Calu3 (cell line): ENCODE measurements around the gene ANKRD60. TPM values are rescaled to one million over a fixed set of nuclear protein-coding genes. Genes with fewer than 3 reads are reported as not detected.

Experiments used
- BruUV-seq: library from RNA; stranded (reverse); fragments of 400-500 nt; replicated peaks from 2 replicates; lab custom pipeline; 2021; lab: Mats Ljungman, UMichigan
- CTCF ChIA-PET: fragments of 300-600 bp; sonication (Branson Sonifier 250); formaldehyde crosslinking; loops from one replicate; lab custom pipeline; 2022; ENCODE audit warnings: antibody characterized with exemption; lab: Charles Lee
- DNase-seq: peaks from one replicate; pipeline ENCODE4 v3.0.0; 2022
- H3K27ac Mint-ChIP-seq: one replicate; pipeline ENCODE4 v1.8.0; 2022; ENCODE audit warnings: mixed read lengths; ENCODE audit not compliant: unreplicated experiment
- H3K27me3 Mint-ChIP-seq: one replicate; pipeline ENCODE4 v1.8.0; 2022; ENCODE audit warnings: mixed read lengths; ENCODE audit not compliant: unreplicated experiment
- H3K36me3 Mint-ChIP-seq: one replicate; pipeline ENCODE4 v1.8.0; 2022; ENCODE audit warnings: mild to moderate bottlenecking, moderate library complexity, mixed read lengths; ENCODE audit not compliant: insufficient read depth, unreplicated experiment
- H3K4me1 Mint-ChIP-seq: one replicate; pipeline ENCODE4 v1.8.0; 2022; ENCODE audit warnings: mild to moderate bottlenecking, low read depth, mixed read lengths; ENCODE audit not compliant: unreplicated experiment
- H3K4me3 Mint-ChIP-seq: one replicate; pipeline ENCODE4 v1.8.0; 2022; ENCODE audit warnings: mild to moderate bottlenecking, low read depth, moderate library complexity, mixed read lengths; ENCODE audit not compliant: unreplicated experiment
- H3K9me3 Mint-ChIP-seq: one replicate; pipeline ENCODE4 v1.8.0; 2022; ENCODE audit warnings: low read depth, mixed read lengths; ENCODE audit not compliant: unreplicated experiment
- CTCF ChIP-seq: fragments of 200-600 bp; IDR thresholded peaks from one replicate; pipeline ENCODE4 v1.8.0; 2022; ENCODE audit warnings: antibody characterized with exemption; ENCODE audit not compliant: unreplicated experiment
- intact Hi-C: fragments of 100-400 bp; cut with micrococcal nuclease; formaldehyde crosslinking; loops from one replicate; pipeline ENCODE4 v1.10.0; 2022; ENCODE audit not compliant: unreplicated experiment
- total RNA-seq: library from RNA; stranded (reverse); gene quantifications from 2 replicates; pipeline ENCODE4 v1.2.3, GENCODE V29; 2022

ANKRD60 gene
- total RNA-seq, 1 experiment from 2014 or later = not detected

- H3K9me3 Mint-ChIP-seq = no peaks in the 10 kb centered on the region
- DNase-seq = peak; percentile 19
- H3K4me3 Mint-ChIP-seq = no peak overlapping the region
- no TSS peak for BruUV-seq
- peak; percentile 34 for TF ChIP-seq CTCF
- CTCF ChIA-PET = no interaction called here
- no peak overlapping the region for H3K27ac Mint-ChIP-seq
- intact Hi-C loops = no loop called here
- peaks cover 33% of the 10 kb centered on the region for H3K36me3 Mint-ChIP-seq
- no peaks in the 10 kb centered on the region for H3K27me3 Mint-ChIP-seq
- H3K4me1 Mint-ChIP-seq = peaks cover 16% of the 10 kb centered on the region
Measured at GRCh38 chr20:58246346-58246745, 17.9 kb upstream of the ANKRD60 start.

- intact Hi-C loops = no loop called here
- DNase-seq = no peak
- H3K9me3 Mint-ChIP-seq = no peaks in the 10 kb centered on the region
- H3K4me1 Mint-ChIP-seq = peaks cover 12% of the 10 kb centered on the region
- no peak overlapping the region for H3K27ac Mint-ChIP-seq
- no TSS peak for BruUV-seq
- no peak overlapping the region for H3K4me3 Mint-ChIP-seq
- no peak for TF ChIP-seq CTCF
- no peaks in the 10 kb centered on the region for H3K27me3 Mint-ChIP-seq
- H3K36me3 Mint-ChIP-seq = peaks cover 28% of the 10 kb centered on the region
- CTCF ChIA-PET = no interaction called here
Measured at GRCh38 chr20:58245931-58246330, 17.5 kb upstream of the ANKRD60 start.

- BruUV-seq = no TSS peak
- intact Hi-C loops = no loop called here
Measured at GRCh38 chr20:58245181-58245891, 16.9 kb upstream of the ANKRD60 start.

GRCh38 chr20:58244517-58245030, 16.1 kb upstream of the ANKRD60 start:
- H3K27ac Mint-ChIP-seq = no peak overlapping the region
- TF ChIP-seq CTCF = no peak

More at GRCh38 chr20:58245181-58245891, 16.9 kb upstream of the ANKRD60 start:
- no peak for TF ChIP-seq CTCF
- Mint-ChIP-seq H3K9me3 (no peaks in the 10 kb centered on the region), H3K4me1 (peaks cover 6% of the 10 kb centered on the region), H3K27me3 (no peaks in the 10 kb centered on the region), H3K27ac (no peak overlapping the region), H3K4me3 (no peak overlapping the region), H3K36me3 (peaks cover 25% of the 10 kb centered on the region)
- DNase-seq = no peak
- CTCF ChIA-PET = no interaction called here

More at GRCh38 chr20:58244517-58245030, 16.1 kb upstream of the ANKRD60 start:
- CTCF ChIA-PET = no interaction called here
- no TSS peak for BruUV-seq
- intact Hi-C loops = no loop called here
- Mint-ChIP-seq H3K36me3 (peaks cover 19% of the 10 kb centered on the region), H3K4me3 (no peak overlapping the region), H3K4me1 (no peaks in the 10 kb centered on the region), H3K9me3 (no peaks in the 10 kb centered on the region), H3K27me3 (no peaks in the 10 kb centered on the region)
- DNase-seq = no peak
